SK-N-SH treated with all-trans-retinoic acid at 6 μM for 48 hours (cell line): ENCODE results near the gene ZFP62.

Source experiments
- ATAC-seq: fragments of 200-7000 bp; cut with Tn5 transposase; 3 replicates; pipeline ENCODE4 v1.9.1; 2020; ENCODE audit warnings: mild to moderate bottlenecking, moderate library complexity
- ARNTL ChIP-seq: fragments of 450-650 bp; formaldehyde crosslinking; IDR thresholded peaks from 2 replicates; pipeline ENCODE4 v1.5.0; 2020; ENCODE audit warnings: low read depth, mild to moderate bottlenecking, moderate library complexity, borderline replicate concordance
- BACH2 ChIP-seq: fragments of 250-450 bp; sonication (Bioruptor Pico); IDR thresholded peaks from 2 replicates; pipeline ENCODE4 v1.9.0; 2021; ENCODE audit warnings: mild to moderate bottlenecking, borderline replicate concordance
- CREB5 ChIP-seq: fragments of 250-450 bp; sonication (Bioruptor Pico); IDR thresholded peaks from 2 replicates; pipeline ENCODE4 v1.5.1; 2020; ENCODE audit warnings: low read depth, mild to moderate bottlenecking, moderate library complexity
- CSDC2 ChIP-seq: fragments of 250-450 bp; sonication (Bioruptor Pico); IDR thresholded peaks from 2 replicates; pipeline ENCODE4 v1.5.0; 2020; ENCODE audit warnings: mild to moderate bottlenecking, moderate library complexity
- ESRRG ChIP-seq: fragments of 250-450 bp; sonication (Bioruptor Pico); IDR thresholded peaks from 2 replicates; pipeline ENCODE4 v1.6.1; 2021; ENCODE audit warnings: mild to moderate bottlenecking
- GLIS3 ChIP-seq: fragments of 250-450 bp; sonication (Bioruptor Pico); IDR thresholded peaks from 2 replicates; pipeline ENCODE4 v1.5.0; 2020; ENCODE audit warnings: mild to moderate bottlenecking, moderate library complexity
- ISL1 ChIP-seq: fragments of 250-450 bp; sonication (Bioruptor Pico); IDR thresholded peaks from 2 replicates; pipeline ENCODE4 v2.1.2; 2022; ENCODE audit warnings: mild to moderate bottlenecking, moderate library complexity
- OSR1 ChIP-seq: fragments of 250-450 bp; sonication (Bioruptor Pico); IDR thresholded peaks from 2 replicates; pipeline ENCODE4 v1.8.0; 2022; ENCODE audit warnings: moderate library complexity, mild to moderate bottlenecking, inconsistent platforms
- POU6F1 ChIP-seq: fragments of 250-450 bp; sonication (Bioruptor Pico); IDR thresholded peaks from 2 replicates; pipeline ENCODE4 v1.8.0; 2021; ENCODE audit warnings: low read depth, mild to moderate bottlenecking, moderate library complexity, borderline replicate concordance
- PPARA ChIP-seq: fragments of 250-450 bp; sonication (Bioruptor Pico); IDR thresholded peaks from 2 replicates; pipeline ENCODE4 v1.5.0; 2020; ENCODE audit warnings: mild to moderate bottlenecking, borderline replicate concordance
- RARB ChIP-seq: fragments of 250-450 bp; sonication (Bioruptor Pico); IDR thresholded peaks from 2 replicates; pipeline ENCODE4 v1.8.0; 2021; ENCODE audit warnings: mild to moderate bottlenecking, moderate library complexity
- SNAI2 ChIP-seq: fragments of 250-450 bp; sonication (Bioruptor Pico); IDR thresholded peaks from 2 replicates; pipeline ENCODE4 v1.5.0; 2020; ENCODE audit warnings: mild to moderate bottlenecking, moderate library complexity
- TCF4 ChIP-seq: fragments of 250-450 bp; sonication (Bioruptor Pico); IDR thresholded peaks from 2 replicates; pipeline ENCODE4 v1.8.0; 2021; ENCODE audit warnings: mild to moderate bottlenecking, moderate library complexity, borderline replicate concordance
- TOX ChIP-seq: fragments of 250-450 bp; sonication (Bioruptor Pico); IDR thresholded peaks from 2 replicates; pipeline ENCODE4 v1.8.0; 2021; ENCODE audit warnings: mild to moderate bottlenecking, moderate library complexity, borderline replicate concordance
- TSHZ2 ChIP-seq: fragments of 250-450 bp; sonication (Bioruptor Pico); IDR thresholded peaks from 2 replicates; pipeline ENCODE4 v1.5.0; 2020; ENCODE audit warnings: mild to moderate bottlenecking, moderate library complexity
- ZC3H10 ChIP-seq: fragments of 250-450 bp; sonication (Bioruptor Pico); IDR thresholded peaks from 2 replicates; pipeline ENCODE4 v1.5.1; 2021; ENCODE audit warnings: mild to moderate bottlenecking, moderate library complexity
- ZFP30 ChIP-seq: fragments of 450-650 bp; formaldehyde crosslinking; IDR thresholded peaks from 2 replicates; pipeline ENCODE4 v1.5.0; 2022; ENCODE audit warnings: mild to moderate bottlenecking, moderate library complexity
- ZNF565 ChIP-seq: fragments of 450-650 bp; formaldehyde crosslinking; conservative IDR thresholded peaks from 2 replicates; pipeline ENCODE4 v1.5.0; 2020; ENCODE audit warnings: low read depth, mild to moderate bottlenecking, moderate library complexity
- ZNF8 ChIP-seq: fragments of 450-650 bp; formaldehyde crosslinking; IDR thresholded peaks from 2 replicates; pipeline ENCODE4 v1.5.0; 2020; ENCODE audit warnings: mild to moderate bottlenecking, moderate library complexity

Gene ZFP62

GRCh38 chr5:180860887-180861822 is at the start of gene ZFP62:
Gene ZFP62, minus strand, starts transcription at chr5:180861276. Its CDS starts 57 bp downstream, at chr5:180861219.
- TF ChIP-seq TCF4 (CRISPR knock-in tag) (0 out of 2 replicates have a peak, but pooled peaks have one; percentile 11), ARNTL (CRISPR knock-in tag) (no peak)

GRCh38 chr5:180910735-180911134 is 49.7 kb upstream of the ZFP62 start:
- TF ChIP-seq ZNF565 (CRISPR knock-in tag) (no peak), ZC3H10 (no peak), PPARA (CRISPR knock-in tag) (no peak)
- TF ChIP-seq, all 23 proteins: peak for 0
- no peak for ATAC-seq

More at GRCh38 chr5:180860887-180861822, at the start of gene ZFP62:
- ATAC-seq, result peak; percentile 99

GRCh38 chr5:180910182-180910581 is 49.1 kb upstream of the ZFP62 start:
- no peak for TF ChIP-seq SNAI2 (CRISPR knock-in tag)
- no peak for TF ChIP-seq GLIS3 (CRISPR knock-in tag)
- TF ChIP-seq BACH2, result no peak
- TF ChIP-seq ESRRG, result no peak
- TF ChIP-seq TOX (CRISPR knock-in tag), result no peak

GRCh38 chr5:180909782-180910181 is 48.7 kb upstream of the ZFP62 start:
- TF ChIP-seq ZNF8 (CRISPR knock-in tag), result no peak
- TF ChIP-seq ZNF565 (CRISPR knock-in tag), result no peak
- no peak for TF ChIP-seq POU6F1 (CRISPR knock-in tag)
- no peak for TF ChIP-seq OSR1 (CRISPR knock-in tag)
- TF ChIP-seq ZC3H10, result no peak
- no peak for TF ChIP-seq ESRRG
- TF ChIP-seq TSHZ2 (CRISPR knock-in tag), result no peak
- no peak for TF ChIP-seq GLIS3 (CRISPR knock-in tag)
- no peak for TF ChIP-seq ZFP30
- no peak for TF ChIP-seq BACH2
- no peak for TF ChIP-seq ISL1 (CRISPR knock-in tag)
- TF ChIP-seq TOX (CRISPR knock-in tag), result no peak
- no peak for TF ChIP-seq ARNTL (CRISPR knock-in tag)
- no peak for TF ChIP-seq CREB5 (CRISPR knock-in tag)
- TF ChIP-seq RARB (CRISPR knock-in tag), result no peak
- no peak for TF ChIP-seq CSDC2 (CRISPR knock-in tag)
- ATAC-seq, result no peak

More at GRCh38 chr5:180910182-180910581, 49.1 kb upstream of the ZFP62 start:
- ATAC-seq, result no peak

- no peak for ATAC-seq
- TF ChIP-seq CREB5 (CRISPR knock-in tag) (no peak), CSDC2 (CRISPR knock-in tag) (no peak), OSR1 (CRISPR knock-in tag) (no peak), GLIS3 (CRISPR knock-in tag) (no peak), RARB (CRISPR knock-in tag) (no peak), TSHZ2 (CRISPR knock-in tag) (no peak), ISL1 (CRISPR knock-in tag) (no peak), BACH2 (no peak), ARNTL (CRISPR knock-in tag) (no peak), ESRRG (no peak), TOX (CRISPR knock-in tag) (no peak)
These were observed 48.1 kb upstream of the ZFP62 start for GRCh38 chr5:180908998-180909731.
